HG03575 (cell line): ENCODE data around the gene TRIP13.

Experiments used
- ATAC-seq: cut with Tn5 transposase; IDR thresholded peaks from one replicate; pipeline ENCODE4 v1.9.1; 2021; ENCODE audit not compliant: unreplicated experiment, insufficient number of reproducible peaks, low FRiP score; ENCODE audit errors: extremely low read depth

TRIP13 gene

DNA sequence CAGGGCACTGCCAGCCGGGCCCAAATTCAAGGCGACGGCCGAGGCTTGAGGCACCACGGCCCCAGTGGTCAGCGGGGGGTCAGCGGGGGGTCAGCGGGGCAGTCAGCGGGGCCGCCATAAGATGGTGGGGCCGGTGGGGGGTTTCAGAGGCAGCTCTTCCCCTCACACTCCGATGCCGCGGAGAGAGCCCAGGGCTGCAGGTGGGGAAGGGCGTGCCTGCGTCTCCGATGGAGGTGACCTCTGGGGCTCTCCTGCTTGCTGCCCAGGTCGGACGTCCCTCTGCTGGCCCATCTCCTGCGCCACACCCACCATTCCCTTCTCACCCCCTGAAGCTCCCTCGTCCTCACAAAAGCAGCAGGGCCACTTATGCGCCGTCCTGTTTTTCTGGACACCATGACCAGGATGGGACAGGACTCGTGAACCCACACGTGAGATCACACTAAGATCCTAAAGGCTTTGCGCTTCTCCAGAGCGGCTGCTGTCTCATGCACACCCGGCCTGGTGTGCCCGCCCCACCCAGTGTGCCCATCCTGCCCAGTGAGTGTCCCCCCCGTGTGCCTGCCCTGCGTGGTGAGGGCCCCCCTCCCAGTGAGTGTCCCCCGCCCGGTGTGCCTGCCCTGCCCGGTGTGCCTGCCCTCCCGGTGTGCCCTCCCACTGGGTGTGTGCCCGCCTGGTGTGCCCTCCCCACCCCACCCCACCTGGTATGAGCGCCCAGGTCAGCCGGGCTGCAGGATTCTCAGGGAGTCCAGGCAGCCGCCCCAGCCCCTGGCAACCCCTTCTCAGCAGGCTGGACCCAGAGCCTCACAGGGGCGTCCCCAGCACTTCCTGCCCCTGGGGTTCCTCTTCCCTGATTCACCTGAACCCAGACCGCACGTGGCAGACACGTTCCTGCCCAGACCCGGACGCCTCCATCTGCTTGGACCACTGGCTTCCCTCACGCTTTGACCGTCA is 67.2 kb downstream of the TRIP13 start:
- no peak for ATAC-seq

DNA sequence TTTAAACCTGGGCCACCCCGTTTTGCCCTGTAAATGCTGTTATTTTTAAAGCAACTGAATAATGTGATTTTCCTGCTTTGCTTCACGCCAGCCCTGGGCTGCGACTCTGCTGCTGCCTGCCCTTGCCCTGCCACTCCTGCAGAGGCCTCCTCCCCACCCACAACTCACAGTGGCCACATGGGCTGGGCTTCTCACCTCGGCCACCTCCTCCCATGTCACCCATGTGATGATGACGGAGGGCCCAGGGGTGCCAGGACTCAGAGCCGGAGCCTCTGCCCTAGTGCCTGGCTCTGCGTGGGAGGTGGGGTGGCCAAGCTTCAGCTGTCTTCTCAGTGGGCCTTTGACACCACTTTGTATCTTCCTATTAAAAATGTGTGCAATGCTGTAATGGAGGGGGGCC is 67.9 kb downstream of the TRIP13 start:
- ATAC-seq = no peak

DNA sequence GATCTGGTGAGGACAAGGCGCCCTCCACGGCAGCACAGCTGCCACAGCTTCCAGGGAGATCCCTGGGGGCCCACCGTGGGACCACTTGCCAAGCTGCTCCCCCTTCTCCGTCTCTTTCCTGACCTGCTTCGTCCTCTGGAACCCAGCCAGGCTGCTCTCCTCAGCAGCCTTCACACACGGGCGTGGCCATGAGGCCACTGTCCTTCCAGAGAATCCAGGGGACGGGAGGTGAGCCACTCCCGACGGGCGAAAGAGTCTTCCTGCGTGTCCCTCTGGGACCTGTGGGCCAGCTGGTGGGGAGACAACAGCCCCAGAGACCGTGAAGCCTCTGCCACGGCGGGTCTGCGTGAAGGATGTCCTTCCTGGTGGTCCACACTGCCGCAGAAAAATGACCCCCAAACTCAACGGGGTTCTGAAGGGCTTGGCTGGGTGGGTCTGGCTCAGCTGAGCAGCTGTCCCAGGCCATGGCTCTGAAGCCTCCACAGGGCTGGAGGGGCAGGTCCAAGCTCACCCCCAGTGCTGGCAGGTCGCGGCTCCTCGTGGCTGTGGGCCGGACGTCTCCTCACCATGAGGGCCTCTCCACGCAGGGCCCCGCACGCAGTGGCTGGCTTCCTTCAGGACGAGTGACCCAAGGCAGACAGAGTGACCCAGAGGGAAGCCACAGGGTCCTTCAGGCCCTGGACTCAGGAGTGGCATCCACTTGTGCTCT is 68.5 kb downstream of the TRIP13 start:
- no peak for ATAC-seq

DNA sequence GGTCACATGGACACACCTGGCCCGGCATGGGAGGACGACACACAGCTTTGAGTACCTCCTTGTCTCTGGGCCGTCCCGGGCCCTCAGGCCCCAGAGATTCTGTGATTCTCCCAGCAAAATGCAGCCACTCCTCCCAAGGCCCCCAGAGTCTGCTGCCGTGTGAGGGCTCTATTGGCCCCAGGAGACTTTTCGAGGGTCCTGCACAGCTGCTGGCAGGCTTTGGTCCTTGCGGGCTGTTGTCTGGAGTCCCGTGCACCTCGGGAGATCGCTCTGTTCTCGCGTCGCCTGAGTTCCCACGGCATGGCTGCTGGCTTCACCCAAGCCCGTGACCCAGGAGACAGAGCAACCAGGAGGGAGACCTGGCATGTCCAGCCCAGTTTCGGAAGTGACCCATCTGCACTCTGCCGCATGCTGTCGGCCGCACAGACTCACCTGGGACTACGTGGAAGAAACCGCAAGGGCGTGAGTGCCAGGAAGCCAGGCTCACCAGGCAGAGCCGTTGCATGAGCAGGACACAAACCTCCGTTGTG is 69.1 kb downstream of the TRIP13 start:
- no peak for ATAC-seq

- no peak for ATAC-seq
Observed at GRCh38 chr5:962386-962785, 69.7 kb downstream of the TRIP13 start.

DNA sequence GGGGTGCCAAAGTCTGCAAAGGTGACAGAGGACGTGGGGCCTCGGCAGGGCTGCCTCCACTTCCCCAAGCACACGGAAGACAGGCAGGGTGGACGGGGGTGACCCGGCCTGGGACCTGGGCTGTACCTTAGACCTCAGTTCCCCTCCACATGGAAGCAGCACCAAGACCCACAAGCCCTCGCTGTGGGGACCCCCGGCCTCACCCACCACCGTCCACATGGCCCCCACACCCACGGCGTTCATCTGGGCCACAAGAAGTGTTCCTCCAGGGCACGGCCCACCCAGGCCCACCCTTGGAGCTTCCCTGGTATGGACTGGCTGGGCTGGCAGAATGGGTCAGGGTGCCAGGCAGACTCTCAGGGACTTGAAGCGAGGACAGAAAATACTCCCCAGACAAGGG is 70.1 kb downstream of the TRIP13 start:
- ATAC-seq = no peak

DNA sequence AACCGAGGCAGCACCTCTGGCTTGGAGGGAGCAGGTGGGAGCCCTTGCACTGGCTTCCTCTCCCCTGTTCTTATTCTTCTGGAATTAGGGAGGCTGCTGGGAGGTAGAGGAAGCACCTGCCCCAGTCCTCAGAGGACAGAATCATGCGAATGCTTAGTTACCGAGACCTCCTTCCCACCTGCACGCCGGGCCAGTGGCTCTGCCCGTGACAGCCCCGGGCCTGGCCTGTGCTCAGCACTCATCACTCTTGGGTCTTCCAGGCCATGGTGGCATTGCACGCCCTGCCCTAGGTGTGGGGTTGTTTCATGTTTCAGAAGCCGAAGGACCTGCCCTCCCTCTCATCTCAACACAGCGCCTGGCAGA is 70.6 kb downstream of the TRIP13 start:
- ATAC-seq = no peak

- ATAC-seq = no peak
Observed at GRCh38 chr5:963673-964531, 71.2 kb downstream of the TRIP13 start.

- ATAC-seq = no peak
Observed at GRCh38 chr5:964821-965220, 72.1 kb downstream of the TRIP13 start.

DNA sequence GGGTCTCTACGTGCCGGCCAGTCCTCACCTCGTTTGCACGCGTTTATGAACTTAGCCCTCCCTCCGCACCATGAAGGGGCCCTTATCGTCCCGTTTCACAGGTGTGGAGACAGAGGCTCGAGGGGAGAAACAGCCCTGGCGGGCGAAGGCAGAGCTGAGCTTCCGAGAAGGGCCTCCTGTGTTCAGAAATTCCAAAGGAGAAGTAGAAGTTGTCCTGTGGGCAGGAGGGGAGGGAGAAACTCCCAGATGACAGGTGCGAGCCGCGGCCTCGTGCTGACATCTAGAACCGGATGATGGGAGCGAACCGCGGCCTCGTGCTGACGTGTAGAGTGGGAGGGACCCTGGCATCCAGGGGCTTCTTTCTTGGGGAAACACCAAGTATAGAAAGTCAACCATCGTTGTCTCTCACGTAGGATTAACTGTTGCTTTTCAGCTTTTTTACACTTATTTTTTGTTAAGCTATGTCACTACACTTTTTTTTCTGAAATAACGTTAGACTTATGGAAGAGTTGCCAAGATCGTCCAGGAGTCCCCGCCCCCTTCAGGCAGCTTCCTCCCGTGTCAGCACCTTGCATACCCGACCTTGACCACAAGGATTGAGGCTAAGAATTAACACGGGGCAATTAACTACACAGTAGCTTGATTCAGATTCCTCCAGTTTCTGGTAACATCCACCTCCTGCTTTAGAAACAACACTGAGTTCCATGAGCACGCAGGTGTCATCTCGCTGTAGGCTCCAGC is 73.1 kb downstream of the TRIP13 start:
- no peak for ATAC-seq

DNA sequence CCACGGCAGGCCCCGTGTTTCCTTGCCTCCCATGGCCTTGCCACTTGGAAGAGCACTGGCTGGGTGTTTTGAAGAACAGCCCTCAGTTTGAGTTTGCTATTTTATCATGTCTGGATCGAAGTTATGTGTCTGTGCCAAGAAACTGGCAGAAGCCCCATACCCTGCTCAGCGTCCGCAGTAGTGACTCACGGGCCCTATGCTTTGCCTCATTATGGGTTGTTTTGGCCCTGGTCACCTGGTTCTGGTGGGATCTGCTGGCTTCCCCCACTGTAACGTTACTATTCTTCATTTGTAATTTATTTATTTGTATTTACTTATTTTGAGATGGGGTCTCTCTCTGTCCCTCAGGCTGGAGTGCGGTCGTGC is 73.6 kb downstream of the TRIP13 start:
- no peak for ATAC-seq

GRCh38 chr5:966941-967340 is 74.3 kb downstream of the TRIP13 start:
- ATAC-seq = no peak
